Measurements from ENCODE around the gene PLCB2. TPM values are rescaled to one million over a fixed set of nuclear protein-coding genes. Genes with fewer than 3 reads are reported as not detected.

The PLCB2 gene
- total RNA-seq, 1 experiment from 2014 or later = not detected

DNA sequence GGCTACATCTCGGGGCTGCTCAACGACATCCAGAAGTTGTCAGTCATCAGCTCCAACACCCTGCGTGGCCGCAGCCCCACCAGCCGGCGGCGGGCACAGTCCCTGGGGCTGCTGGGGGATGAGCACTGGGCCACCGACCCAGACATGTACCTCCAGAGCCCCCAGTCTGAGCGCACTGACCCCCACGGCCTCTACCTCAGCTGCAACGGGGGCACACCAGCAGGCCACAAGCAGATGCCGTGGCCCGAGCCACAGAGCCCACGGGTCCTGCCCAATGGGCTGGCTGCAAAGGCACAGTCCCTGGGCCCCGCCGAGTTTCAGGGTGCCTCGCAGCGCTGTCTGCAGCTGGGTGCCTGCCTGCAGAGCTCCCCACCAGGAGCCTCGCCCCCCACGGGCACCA lies 41.9 kb downstream of the PLCB2 start:
- in situ Hi-C loops (cut with HindIII; ENCODE audit: low pct_unique_long_range_greater_than_20kb, low sequenced_read_pairs) = no loop called here
- no peak for DNase-seq (ENCODE audit: low read depth)

DNA sequence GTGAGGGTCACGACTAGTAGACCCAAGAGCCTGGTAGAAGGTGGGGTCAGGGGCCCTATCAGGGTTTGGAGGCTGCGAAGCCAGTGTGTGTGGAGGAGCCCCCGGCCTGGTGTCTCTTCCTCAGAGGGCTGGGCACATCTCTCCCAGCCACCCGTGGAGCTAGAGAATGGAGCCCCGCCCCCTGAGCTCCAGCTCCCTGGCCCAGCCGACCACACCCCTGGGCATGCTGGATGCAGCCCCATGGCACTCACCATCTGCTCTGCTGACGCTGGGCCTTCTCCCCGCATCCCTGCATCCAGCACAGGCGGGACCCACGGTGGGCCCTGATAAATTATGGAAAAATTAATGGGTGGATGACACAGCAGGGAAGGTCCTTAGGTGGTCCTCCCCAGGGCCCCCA lies 42.4 kb downstream of the PLCB2 start:
- no peak for DNase-seq (ENCODE audit: low read depth)

DNA sequence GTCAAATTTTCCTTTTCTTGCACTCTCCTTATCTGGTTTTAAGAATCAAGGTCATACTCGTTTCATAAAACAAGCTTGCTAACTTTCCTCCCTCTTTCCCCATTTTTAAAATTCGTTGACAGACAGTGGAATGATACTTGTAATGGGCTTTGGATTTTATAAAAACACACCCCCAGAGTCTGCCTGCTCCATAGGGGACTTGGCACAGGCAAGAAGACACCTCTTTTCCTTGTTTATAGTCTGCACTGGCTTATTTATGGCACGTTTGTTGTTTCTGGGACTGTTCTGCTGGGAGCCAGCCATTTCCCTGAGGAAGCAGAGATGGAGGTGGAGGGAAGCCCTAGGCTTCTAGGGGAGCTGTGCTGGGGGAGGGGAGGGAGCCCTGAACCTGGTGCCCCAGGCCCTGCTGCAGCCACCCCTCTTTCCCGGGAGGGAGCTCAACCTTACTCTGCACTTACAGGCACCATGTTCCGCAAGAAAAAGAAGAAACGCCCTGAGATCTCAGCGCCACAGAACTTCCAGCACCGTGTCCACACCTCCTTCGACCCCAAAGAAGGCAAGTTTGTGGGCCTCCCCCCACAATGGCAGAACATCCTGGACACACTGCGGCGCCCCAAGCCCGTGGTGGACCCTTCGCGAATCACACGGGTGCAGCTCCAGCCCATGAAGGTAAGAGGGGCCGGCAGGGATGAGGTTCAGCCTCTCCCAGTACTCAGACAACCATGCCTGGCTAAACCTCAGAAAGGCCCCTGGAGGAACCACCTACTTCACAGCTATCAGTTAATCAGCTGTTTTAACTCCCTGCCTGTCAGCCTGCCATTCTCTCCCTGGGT lies 43.2 kb downstream of the PLCB2 start:
- DNase-seq (ENCODE audit: low read depth) = no peak
- in situ Hi-C loops (cut with HindIII; ENCODE audit: low pct_unique_long_range_greater_than_20kb, low sequenced_read_pairs) = no loop called here

More for the DNA sequence above, 42.4 kb downstream of the PLCB2 start:
- in situ Hi-C loops (cut with HindIII; ENCODE audit: low pct_unique_long_range_greater_than_20kb, low sequenced_read_pairs) = no loop called here

DNA sequence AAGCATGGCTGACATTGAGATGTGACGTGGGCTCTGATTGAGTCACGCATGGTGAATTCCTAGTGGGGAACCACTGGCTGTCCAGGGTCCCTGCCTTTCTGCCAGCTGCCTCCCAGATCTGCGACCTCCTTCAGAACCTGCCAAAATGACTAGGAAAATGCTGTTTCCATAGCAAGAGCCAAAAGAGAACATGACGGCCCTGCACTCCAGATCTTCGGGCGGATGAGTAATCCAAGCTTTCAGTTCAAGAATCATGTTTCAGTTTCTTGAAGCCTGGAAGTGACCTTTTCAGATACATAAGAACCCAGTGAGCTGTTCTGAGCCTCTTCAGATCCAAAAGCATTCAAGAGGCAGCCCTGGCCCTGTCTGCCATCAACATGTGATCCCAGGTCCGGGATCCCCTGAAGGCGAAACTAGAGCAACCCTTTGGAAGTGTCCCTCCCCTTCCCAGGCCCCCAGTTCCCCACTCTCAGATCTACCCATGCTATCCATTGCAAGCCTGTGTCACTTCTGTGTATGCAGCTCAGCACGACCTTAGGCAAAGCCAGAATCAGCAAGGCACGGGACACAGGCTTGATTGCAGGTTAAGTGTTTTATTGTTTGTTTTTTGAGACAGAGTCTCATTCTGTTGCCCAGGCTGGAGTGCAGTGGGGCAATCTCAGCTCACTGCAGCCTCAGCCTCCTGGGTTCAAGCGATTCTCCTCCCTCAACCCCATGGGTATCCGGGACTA lies 44.5 kb downstream of the PLCB2 start:
- no peak for DNase-seq (ENCODE audit: low read depth)
- in situ Hi-C loops (cut with HindIII; ENCODE audit: low pct_unique_long_range_greater_than_20kb, low sequenced_read_pairs) = no loop called here

DNA sequence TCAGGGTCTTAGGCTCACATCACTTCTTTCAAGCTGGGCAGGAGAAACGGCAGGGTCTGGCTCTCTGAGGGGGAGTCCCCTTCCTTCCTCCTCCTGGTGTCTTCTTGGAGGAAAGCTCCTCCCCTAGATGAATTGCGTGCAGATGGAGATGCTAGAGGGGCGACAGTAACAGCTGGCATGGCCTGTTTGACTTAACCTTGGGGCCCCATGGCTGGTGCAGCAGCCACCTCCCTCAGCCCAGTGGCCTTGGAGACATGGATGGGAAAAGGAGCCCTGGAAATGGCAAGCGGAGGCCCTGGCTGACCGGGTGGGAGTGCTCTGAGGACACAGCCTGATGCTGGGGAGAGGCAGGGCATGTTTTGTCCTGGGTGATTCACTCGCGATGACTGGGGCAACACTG lies 48.7 kb downstream of the PLCB2 start:
- in situ Hi-C loops (cut with HindIII; ENCODE audit: low pct_unique_long_range_greater_than_20kb, low sequenced_read_pairs) = no loop called here
- no peak for DNase-seq (ENCODE audit: low read depth)

DNA sequence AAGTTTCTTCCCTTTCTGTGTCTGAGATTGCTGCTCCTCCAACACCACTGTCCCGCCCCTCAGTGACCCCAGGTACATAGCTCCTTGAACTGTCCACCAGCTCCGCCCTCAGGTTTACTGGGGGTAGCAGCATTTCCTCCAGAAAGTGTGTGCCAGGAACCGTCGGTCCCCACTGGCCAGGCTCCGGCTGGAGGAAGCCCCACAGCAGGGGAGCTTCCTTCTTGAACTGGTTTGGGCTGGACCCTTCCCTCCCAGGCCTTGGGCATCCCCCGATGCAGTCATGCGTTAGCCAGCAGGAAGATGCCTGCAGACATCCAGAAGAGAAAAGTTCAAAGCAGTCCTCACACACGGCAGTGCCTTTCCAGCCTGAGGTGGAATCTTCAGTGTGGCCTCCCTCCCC lies 49.2 kb downstream of the PLCB2 start:
- in situ Hi-C loops (cut with HindIII; ENCODE audit: low pct_unique_long_range_greater_than_20kb, low sequenced_read_pairs) = no loop called here
- DNase-seq (ENCODE audit: low read depth) = no peak

DNA sequence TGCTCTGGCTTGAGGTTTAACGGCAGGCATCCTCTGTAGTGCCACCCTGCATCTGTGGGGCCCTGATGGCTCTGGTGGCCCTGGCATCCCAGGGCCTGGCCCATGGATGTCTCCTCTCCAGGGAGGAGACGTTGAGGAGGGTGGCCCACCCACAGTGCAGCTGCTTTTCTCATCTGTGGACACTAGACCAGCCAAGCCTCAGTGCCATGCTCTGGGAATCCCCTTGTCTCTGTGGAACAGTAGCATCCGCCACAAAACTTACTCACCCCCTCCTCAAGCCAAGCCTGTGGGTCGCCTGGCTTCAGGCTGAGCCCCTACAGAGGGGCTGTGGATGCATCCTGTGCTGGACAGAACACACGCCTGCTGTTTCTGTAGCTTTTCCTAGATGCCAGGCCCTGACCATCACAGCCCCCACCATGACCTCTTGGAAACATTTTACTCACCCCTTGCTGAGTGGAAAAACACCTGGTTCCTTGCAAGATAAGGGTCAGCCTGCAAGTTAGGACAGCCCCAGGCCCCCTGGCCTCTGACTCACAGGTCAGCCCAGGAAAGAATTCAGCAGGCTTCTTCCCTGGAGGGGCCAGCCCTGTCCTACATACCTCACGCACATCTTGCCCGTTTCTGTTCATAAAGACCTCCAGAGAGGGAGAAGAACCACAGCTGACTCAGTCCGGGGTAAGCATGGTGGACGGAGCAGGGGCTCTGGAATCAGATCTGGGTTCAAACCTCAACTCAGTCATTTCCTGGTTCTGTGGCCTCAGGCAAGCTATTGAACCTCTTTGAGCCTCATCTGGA lies 49.9 kb downstream of the PLCB2 start:
- in situ Hi-C loops (cut with HindIII; ENCODE audit: low pct_unique_long_range_greater_than_20kb, low sequenced_read_pairs) = no loop called here
- no peak for DNase-seq (ENCODE audit: low read depth)

DNA sequence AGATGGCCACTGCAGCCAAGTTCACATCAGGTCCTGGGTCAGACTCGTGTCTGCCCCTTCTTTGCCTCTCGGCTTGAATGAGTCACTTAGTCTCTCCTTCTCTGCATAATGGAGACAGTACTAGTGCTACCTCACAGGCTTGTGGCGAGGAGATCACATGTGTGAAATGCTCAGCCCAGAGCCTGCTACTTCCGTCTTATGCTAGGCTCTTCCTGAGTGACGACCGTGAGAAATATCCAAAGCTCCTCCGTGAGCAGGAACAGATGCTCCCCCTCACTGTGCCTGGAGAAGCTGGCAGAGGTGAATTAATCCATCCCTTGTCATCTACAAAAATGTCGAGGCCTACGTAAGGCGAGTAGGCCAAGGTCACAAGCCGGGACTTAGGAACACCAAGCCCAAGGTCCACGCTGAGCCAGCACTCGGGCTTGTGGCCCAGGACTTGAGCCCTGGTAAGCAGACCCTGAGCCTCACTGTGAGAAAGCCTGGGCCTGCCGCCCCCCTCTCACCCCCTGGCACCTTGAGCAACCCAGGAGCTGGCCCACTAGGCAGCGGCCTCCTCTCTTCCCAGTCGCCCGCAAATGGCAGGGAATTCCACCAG lies 51.0 kb downstream of the PLCB2 start:
- in situ Hi-C loops (cut with HindIII; ENCODE audit: low pct_unique_long_range_greater_than_20kb, low sequenced_read_pairs) = no loop called here
- no peak for DNase-seq (ENCODE audit: low read depth)

DNA sequence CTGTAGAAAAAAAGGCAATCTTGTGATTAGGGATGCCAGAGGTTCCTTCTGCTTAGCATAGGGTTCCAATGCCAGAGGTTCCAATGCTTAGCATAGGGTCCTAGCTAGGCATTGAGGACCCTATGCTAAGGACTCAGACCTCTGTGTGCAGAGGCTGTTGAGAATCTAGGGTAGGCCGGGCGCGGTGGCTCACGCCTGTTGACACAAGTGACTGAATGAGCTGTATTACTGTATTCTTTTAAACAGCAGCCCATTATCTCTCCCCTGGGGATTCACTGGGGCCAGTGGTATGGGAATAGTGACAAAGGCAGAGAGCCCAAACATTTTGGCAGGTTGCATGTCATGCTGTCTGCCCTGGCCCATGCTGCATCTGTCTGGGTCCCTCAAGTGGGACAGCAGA lies 52.7 kb downstream of the PLCB2 start:
- in situ Hi-C loops (cut with HindIII; ENCODE audit: low pct_unique_long_range_greater_than_20kb, low sequenced_read_pairs) = no loop called here
- no peak for DNase-seq (ENCODE audit: low read depth)

DNA sequence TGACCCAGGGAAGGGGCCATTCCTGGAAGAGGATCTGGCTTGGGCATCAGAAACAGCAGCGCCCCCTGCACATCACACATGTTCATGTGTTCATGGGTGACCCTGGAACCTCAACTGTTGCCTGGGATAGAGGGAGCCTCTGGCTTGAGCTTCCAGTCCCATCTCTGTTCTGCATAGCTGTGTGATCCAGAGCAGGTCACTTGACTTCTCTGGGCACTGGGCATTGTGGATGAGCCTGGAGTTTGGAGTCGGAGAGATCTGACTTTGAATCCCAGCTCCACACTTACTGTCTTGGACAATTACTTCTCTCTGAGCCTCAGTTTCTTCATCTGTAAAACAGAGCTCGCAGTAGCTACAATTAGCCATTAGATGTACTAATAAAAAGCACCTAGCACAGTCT lies 53.3 kb downstream of the PLCB2 start:
- DNase-seq (ENCODE audit: low read depth) = no peak
- in situ Hi-C loops (cut with HindIII; ENCODE audit: low pct_unique_long_range_greater_than_20kb, low sequenced_read_pairs) = no loop called here

DNA sequence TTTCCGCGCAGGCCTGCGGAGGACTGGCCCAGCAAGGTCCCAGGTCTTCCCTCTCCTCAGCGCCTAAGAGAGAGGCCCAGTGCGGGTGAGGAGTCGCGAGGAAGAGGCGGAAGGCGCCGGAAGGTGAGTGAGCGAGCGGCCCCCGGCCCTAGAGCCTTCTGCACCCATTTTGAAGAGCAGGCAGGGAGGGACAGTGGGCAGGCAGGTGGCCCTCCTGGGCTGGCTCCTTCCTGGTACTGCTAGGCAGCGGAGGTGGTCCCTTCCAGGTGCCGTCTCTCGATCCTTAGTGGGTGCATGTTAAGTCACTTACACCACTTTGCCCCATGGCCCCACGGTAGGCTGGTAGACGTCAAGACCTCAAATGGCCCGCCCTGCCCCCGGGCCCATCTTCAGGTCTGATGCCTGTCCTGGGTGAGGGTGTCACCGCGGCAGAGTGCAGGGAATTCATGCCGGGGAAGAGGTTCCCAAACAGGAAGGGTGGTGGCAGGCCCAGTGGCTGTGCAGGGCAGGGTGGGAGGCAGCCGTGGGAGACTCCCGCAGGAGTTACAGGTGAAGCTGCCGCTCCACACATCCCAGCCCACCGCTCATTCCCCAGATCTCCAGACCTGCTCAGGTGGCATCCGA lies 54.5 kb downstream of the PLCB2 start:
- in situ Hi-C loops (cut with HindIII; ENCODE audit: low pct_unique_long_range_greater_than_20kb, low sequenced_read_pairs) = no loop called here
- DNase-seq (ENCODE audit: low read depth) = no peak

DNA sequence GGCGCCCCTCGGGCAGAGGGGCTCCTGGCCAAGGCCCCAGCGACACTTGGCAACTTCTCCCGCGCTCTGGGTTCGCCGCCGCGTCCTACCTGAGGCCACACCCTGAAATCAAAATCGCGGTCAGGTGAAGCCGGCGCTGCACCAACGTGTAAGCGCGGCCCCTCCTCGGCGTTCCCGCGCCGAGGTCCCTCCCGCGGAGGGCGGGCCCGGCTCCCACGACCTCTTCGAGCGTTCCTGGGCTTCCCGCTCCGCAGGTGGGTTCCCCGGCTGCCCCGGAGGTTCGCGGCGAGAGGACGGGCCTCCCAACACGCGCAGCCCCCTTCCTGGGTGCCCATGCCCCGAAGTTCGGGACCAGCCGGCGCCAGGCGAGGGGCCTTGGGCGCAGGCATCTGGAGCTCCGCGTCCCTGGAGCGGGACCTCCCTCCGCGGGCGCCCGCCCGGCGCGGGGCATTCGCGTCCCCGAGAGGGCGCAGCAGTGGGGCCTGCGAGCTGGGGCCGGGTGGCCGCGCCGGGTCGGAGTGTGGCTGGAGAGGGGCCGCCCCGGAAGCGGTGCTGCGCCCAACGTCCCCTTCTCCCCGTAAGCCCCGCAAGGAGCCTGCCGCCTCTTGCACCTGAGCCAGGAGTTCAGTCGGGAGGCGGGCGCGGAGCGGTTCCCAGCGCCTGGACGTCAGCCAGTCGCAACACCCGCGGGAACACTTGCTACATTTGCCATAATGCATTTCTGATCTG lies 55.1 kb downstream of the PLCB2 start:
- no peak for DNase-seq (ENCODE audit: low read depth)
- in situ Hi-C loops (cut with HindIII; ENCODE audit: low pct_unique_long_range_greater_than_20kb, low sequenced_read_pairs) = no loop called here

DNA sequence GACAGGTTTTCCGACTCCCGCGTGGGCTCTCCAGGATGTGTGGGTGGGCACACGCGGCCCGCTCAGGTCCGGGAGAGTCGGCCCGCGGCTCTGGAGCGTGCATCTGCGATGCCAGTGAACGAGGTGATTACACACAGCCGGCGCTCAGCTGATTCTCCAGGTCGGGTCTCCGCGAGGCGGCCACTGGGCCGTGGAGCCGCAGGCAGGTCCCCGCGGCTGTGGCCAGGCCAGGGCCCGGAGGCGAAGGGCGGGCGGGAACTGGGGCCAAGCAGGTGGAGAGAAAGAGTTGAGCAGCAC lies 55.6 kb downstream of the PLCB2 start:
- in situ Hi-C loops (cut with HindIII; ENCODE audit: low pct_unique_long_range_greater_than_20kb, low sequenced_read_pairs) = no loop called here
- no peak for DNase-seq (ENCODE audit: low read depth)

DNA sequence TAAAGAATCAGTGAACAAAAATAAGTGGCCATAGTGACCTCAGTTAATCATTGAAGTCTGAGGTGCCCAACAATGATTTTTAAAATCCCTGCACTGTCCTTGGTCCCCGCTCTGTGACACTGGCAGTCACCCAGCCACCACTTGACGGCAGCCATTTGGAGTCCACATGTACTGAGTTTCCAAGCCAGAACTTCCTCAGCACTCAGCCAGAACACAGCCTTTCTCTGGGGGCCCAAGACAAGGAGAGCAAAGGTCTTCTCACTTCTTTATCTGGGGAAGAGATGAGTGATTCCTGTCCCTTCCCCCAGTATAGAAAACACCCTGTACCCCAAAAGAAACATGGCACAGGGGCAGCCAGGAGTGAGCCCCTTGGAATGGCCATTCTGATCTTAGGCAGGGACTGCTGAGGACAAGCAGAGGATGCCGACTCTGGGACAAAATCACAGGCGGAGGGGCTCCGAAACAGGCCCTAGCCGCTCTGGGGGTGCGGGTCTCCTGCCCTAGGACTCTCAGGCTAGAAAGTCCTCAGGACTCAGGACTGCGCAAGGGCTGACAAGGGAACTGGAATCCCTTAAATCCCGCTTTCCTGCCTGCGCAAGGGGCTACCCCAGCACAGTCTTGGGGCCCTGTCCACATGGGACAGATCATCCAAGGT lies 56.1 kb downstream of the PLCB2 start:
- in situ Hi-C loops (cut with HindIII; ENCODE audit: low pct_unique_long_range_greater_than_20kb, low sequenced_read_pairs) = no loop called here

DNA sequence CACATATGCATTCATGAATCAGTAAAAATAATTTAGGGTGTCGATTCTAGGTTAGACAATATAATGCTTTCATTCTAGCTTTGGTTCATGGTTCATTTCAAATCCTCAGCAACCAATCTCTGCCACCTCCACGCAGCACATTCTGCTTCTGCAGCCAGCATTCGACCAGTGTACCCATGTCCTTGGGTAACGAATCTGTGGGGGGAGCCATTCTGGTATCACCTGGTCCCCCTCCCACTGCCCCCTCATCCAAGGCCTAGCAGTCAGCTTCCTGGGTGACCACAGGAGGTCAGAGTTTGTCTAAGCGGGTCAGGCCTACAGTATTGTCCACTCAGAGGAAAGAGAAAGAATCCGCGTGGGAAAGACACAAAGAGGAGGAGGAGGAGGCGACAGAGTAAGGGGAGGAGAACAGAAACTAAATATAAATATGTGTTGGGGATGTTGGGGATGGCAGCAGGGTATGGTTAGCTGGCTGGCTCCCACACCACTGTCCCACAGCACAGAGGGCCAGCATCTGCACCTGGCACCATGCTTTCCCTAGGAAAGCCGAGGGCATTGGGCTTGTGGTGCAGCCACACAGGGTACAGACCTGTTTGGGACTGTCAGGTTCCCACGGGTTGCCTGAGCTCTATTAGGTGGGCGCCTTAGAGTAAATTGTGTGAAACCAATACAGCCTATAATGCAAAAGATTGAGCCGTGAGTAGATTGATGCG lies 56.8 kb downstream of the PLCB2 start:
- no peak for DNase-seq (ENCODE audit: low read depth)
- in situ Hi-C loops (cut with HindIII; ENCODE audit: low pct_unique_long_range_greater_than_20kb, low sequenced_read_pairs) = no loop called here

More for the DNA sequence above, 56.1 kb downstream of the PLCB2 start:
- no peak for DNase-seq (ENCODE audit: low read depth)

DNA sequence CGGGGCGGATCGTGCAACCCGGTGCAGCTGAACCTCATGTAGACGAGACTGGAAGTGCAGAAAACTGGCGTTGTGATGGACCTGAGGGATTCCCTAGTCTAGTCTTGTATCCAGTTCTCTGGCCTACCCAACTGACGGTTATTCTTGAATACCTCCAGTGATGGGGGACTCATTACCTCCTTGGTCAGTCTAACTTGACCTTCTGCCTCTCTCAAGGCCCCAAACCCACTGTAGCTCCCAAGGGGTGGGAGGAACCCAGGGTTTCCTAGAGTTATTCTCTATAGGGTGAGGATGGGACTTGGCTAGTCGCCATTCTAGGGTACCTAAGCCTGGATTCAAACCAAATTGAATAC lies 57.5 kb downstream of the PLCB2 start:
- DNase-seq (ENCODE audit: low read depth) = no peak

More for the DNA sequence above, 57.5 kb downstream of the PLCB2 start:
- in situ Hi-C loops (cut with HindIII; ENCODE audit: low pct_unique_long_range_greater_than_20kb, low sequenced_read_pairs) = no loop called here
